GM23338 (cell line): Measurements from ENCODE around the gene ADGRG6.

ENCODE experiments used
- CREB1 ChIP-seq: fragments of 250-450 bp; sonication (Bioruptor Pico); IDR thresholded peaks from 2 replicates; pipeline ENCODE4 v1.5.0; 2020; ENCODE audit warnings: low read depth, mild to moderate bottlenecking, moderate library complexity
- EZH2 ChIP-seq: fragments of 200-600 bp; sonication (generic); IDR thresholded peaks from one replicate; pipeline ENCODE4 v1.8.0; 2017; ENCODE audit warnings: antibody characterized with exemption, mild to moderate bottlenecking, low read depth; ENCODE audit not compliant: unreplicated experiment
- EZH2phosphoT487 ChIP-seq: fragments of 200-600 bp; sonication (generic); IDR thresholded peaks from one replicate; pipeline ENCODE4 v1.8.1; 2018; ENCODE audit warnings: antibody characterized with exemption; ENCODE audit not compliant: unreplicated experiment
- POLR2AphosphoS5 ChIP-seq: IDR thresholded peaks from 2 replicates; pipeline ENCODE4 v1.6.1; 2016; ENCODE audit warnings: antibody characterized with exemption, low read depth
- ZNF114 ChIP-seq: fragments of 250-450 bp; sonication (Bioruptor Pico); IDR thresholded peaks from 2 replicates; pipeline ENCODE4 v1.5.0; 2020; ENCODE audit warnings: mild to moderate bottlenecking, moderate library complexity
- ZNF331 ChIP-seq: fragments of 250-450 bp; sonication (Bioruptor Pico); IDR thresholded peaks from 2 replicates; pipeline ENCODE4 v1.5.0; 2020; ENCODE audit warnings: low read depth, mild to moderate bottlenecking, moderate library complexity
- TF ChIP-seq, protein P1 (sequence below), 2 experiments: fragments of 200-600 bp in 1 of 2; sonication (generic) in 1 of 2; conservative IDR thresholded peaks; 2 replicates each; pipeline versions ENCODE4 v1.5.1 to v1.6.1; 2016 to 2017; ENCODE audit warnings: antibody characterized with exemption in 2 of 2, low read depth in 2 of 2, mild to moderate bottlenecking in 2 of 2, moderate library complexity in 1 of 2
- TF ChIP-seq, protein P2 (sequence below): IDR thresholded peaks from one replicate; pipeline ENCODE4 v1.6.1; 2018; ENCODE audit warnings: antibody characterized with exemption; ENCODE audit not compliant: unreplicated experiment
- TF ChIP-seq, protein P3 (sequence below): IDR thresholded peaks from 2 replicates; pipeline ENCODE4 v1.6.1; 2016; ENCODE audit warnings: antibody characterized with exemption

DNA sequence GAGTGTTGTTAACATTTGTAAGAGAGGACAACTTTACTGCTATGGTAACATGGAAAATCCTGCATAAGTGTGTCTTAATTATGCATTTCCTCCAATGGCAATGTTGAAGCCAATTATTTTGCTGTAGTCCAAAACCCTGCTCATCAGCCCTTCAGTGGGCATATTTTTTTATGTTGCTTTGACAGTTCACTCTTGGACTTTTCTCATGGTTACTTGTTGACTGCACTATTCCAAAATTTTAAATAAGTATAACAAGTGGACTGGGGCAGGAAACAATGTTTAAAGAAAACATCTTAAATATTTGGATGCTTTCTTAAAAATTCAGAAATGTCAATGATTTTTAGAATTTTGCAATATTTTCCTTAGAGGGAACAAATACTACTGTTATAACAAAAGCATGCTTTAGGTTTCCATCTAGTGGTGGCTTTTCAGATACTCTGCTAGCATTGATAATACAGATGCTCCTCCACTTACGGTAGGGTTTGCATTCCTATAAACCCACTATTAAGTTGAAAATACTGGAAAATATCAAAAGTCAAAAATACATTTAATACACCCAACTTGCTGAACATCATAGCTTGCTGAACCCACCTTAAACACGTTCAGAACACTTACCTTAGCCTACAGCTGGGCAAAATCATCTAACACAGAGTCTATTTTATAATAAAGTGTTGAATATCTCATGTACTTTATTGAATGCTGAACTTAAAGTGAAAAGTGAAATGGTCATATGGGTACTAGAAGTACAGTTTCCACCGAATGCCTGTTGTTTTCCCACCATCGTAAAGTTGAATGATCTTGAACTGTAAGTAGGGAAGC is 86.4 kb downstream of the ADGRG6 start:
- TF ChIP-seq, protein P1, sequence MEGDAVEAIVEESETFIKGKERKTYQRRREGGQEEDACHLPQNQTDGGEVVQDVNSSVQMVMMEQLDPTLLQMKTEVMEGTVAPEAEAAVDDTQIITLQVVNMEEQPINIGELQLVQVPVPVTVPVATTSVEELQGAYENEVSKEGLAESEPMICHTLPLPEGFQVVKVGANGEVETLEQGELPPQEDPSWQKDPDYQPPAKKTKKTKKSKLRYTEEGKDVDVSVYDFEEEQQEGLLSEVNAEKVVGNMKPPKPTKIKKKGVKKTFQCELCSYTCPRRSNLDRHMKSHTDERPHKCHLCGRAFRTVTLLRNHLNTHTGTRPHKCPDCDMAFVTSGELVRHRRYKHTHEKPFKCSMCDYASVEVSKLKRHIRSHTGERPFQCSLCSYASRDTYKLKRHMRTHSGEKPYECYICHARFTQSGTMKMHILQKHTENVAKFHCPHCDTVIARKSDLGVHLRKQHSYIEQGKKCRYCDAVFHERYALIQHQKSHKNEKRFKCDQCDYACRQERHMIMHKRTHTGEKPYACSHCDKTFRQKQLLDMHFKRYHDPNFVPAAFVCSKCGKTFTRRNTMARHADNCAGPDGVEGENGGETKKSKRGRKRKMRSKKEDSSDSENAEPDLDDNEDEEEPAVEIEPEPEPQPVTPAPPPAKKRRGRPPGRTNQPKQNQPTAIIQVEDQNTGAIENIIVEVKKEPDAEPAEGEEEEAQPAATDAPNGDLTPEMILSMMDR (conservative IDR thresholded peaks at IDR 0.05; ENCODE audit: low read depth in 2 of 2), result peak; percentile 72 to 76
- no peak for TF ChIP-seq ZNF331 (CRISPR knock-in tag)
- TF ChIP-seq POLR2AphosphoS5, result no peak
- TF ChIP-seq, protein P2, sequence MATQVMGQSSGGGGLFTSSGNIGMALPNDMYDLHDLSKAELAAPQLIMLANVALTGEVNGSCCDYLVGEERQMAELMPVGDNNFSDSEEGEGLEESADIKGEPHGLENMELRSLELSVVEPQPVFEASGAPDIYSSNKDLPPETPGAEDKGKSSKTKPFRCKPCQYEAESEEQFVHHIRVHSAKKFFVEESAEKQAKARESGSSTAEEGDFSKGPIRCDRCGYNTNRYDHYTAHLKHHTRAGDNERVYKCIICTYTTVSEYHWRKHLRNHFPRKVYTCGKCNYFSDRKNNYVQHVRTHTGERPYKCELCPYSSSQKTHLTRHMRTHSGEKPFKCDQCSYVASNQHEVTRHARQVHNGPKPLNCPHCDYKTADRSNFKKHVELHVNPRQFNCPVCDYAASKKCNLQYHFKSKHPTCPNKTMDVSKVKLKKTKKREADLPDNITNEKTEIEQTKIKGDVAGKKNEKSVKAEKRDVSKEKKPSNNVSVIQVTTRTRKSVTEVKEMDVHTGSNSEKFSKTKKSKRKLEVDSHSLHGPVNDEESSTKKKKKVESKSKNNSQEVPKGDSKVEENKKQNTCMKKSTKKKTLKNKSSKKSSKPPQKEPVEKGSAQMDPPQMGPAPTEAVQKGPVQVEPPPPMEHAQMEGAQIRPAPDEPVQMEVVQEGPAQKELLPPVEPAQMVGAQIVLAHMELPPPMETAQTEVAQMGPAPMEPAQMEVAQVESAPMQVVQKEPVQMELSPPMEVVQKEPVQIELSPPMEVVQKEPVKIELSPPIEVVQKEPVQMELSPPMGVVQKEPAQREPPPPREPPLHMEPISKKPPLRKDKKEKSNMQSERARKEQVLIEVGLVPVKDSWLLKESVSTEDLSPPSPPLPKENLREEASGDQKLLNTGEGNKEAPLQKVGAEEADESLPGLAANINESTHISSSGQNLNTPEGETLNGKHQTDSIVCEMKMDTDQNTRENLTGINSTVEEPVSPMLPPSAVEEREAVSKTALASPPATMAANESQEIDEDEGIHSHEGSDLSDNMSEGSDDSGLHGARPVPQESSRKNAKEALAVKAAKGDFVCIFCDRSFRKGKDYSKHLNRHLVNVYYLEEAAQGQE, result no peak
- TF ChIP-seq EZH2, result no peak
- TF ChIP-seq, protein P3, sequence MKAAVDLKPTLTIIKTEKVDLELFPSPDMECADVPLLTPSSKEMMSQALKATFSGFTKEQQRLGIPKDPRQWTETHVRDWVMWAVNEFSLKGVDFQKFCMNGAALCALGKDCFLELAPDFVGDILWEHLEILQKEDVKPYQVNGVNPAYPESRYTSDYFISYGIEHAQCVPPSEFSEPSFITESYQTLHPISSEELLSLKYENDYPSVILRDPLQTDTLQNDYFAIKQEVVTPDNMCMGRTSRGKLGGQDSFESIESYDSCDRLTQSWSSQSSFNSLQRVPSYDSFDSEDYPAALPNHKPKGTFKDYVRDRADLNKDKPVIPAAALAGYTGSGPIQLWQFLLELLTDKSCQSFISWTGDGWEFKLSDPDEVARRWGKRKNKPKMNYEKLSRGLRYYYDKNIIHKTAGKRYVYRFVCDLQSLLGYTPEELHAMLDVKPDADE, result no peak
- no peak for TF ChIP-seq CREB1 (CRISPR knock-in tag)
- no peak for TF ChIP-seq ZNF114 (CRISPR knock-in tag)
- no peak for TF ChIP-seq EZH2phosphoT487
